Middle frontal gyrus (tissue), 1 donor: Measurements from ENCODE around the gene ECI2.
"Not testable (repeated sequence)": the region's sequence is repeated elsewhere in the genome, so short reads cannot be mapped to it uniquely, and the experiment has no call there.

Experiments used
- DNase-seq: peaks from one replicate; pipeline ENCODE4 v3.0.0-alpha.2; 2015; ENCODE audit warnings: low spot score; ENCODE audit errors: extremely low spot score

ECI2 gene

GRCh38 chr6:4105980-4106536 lies 29.3 kb downstream of the ECI2 start:
- no peak for DNase-seq

- no peak for DNase-seq
These were observed 31.4 kb downstream of the ECI2 start for GRCh38 chr6:4103929-4104328.

GRCh38 chr6:4102687-4103244 lies 32.6 kb downstream of the ECI2 start:
- no peak for DNase-seq

GRCh38 chr6:4101298-4101697 lies 34.1 kb downstream of the ECI2 start:
- DNase-seq, result no peak

- DNase-seq, result no peak
These were observed 34.7 kb downstream of the ECI2 start for GRCh38 chr6:4100655-4101054.

GRCh38 chr6:4093288-4093687 lies 42.1 kb downstream of the ECI2 start:
- DNase-seq, result no peak

- no peak for DNase-seq
These were observed 43.4 kb downstream of the ECI2 start for GRCh38 chr6:4091941-4092340.

- not testable (repeated sequence) for DNase-seq
These were observed 45.3 kb downstream of the ECI2 start for GRCh38 chr6:4090043-4090442.

GRCh38 chr6:4088704-4089103 lies 46.7 kb downstream of the ECI2 start:
- DNase-seq, result no peak

- DNase-seq, result no peak
These were observed 50.1 kb downstream of the ECI2 start for GRCh38 chr6:4085332-4085700.

GRCh38 chr6:4084444-4085331 lies 50.7 kb downstream of the ECI2 start:
- DNase-seq, result no peak

- no peak for DNase-seq
These were observed 56.5 kb downstream of the ECI2 start, which contains the start of gene FAM217A for GRCh38 chr6:4078691-4079471. FAM217A (minus strand) TSS chr6:4079137; CDS start chr6:4077414, 1,723 bp downstream.

GRCh38 chr6:4074478-4075235 lies 60.7 kb downstream of the ECI2 start:
- DNase-seq, result no peak

- no peak for DNase-seq
These were observed 64.0 kb downstream of the ECI2 start for GRCh38 chr6:4071330-4071729.

GRCh38 chr6:4069199-4069598 lies 66.2 kb downstream of the ECI2 start:
- DNase-seq, result no peak

GRCh38 chr6:4067673-4068072 lies 67.7 kb downstream of the ECI2 start:
- no peak for DNase-seq

GRCh38 chr6:4066029-4066755 lies 69.2 kb downstream of the ECI2 start:
- DNase-seq, result no peak
